ENCODE measurements around the gene CLRN1. TPM values are rescaled to one million over a fixed set of nuclear protein-coding genes. Genes with fewer than 3 reads are reported as not detected.

CLRN1 gene
- total RNA-seq, 2 experiments from 2014 or later, result not detected

DNA sequence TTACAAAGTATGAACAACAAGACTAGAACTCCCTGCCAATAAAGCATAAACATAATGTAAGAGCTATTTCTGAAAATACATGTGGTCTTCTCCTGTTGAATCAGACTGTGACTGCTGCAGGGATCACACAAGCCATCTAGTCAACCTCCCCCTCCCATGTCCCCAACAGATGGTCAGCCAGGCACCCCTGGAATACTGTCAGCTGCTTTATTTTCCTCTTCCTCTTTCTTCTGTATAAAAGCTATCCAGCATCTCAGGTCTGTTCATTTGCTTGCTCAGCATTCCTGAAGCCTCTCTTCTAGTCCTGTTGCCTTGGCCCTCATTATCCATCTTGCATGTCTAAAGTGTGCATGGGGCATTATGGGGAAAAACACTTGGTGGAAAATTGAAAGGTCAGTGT is 60.8 kb downstream of the CLRN1 start:
- DNase-seq, result no peak
- no peaks in the 10 kb centered on the region for H3K9me3 Mint-ChIP-seq (ENCODE audit: insufficient read depth)
- no peak for ATAC-seq
- H3K27me3 Mint-ChIP-seq (ENCODE audit: low read depth), result peaks cover 21% of the 10 kb centered on the region
- no peaks in the 10 kb centered on the region for H3K4me1 Mint-ChIP-seq (ENCODE audit: low read depth)
- ChIA-PET CTCF (no interaction called here), POLR2A (no interaction called here)
- H3K27ac Mint-ChIP-seq, result no peak overlapping the region
- H3K4me3 Mint-ChIP-seq, result no peak overlapping the region
- H3K36me3 Mint-ChIP-seq (ENCODE audit: low read depth), result no peaks in the 10 kb centered on the region

DNA sequence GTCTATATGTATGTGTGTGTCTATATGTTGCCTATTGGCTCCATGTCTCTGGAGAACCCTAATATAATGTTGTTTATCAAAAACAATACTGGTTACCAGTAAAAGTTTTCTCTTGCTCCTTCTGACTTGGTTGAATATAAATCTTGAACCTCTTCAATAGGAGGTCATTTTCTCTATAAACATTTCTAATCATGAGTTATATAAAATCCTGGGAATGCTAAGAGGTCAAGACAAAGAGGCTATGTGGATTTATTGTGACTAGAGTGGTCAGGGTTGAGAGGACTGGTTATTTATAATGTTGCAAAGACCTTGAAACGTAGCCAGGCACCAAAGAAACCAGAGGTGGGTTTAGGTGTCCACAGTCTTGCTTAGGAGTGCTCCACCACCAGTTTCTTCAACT is 66.1 kb downstream of the CLRN1 start:
- no peaks in the 10 kb centered on the region for H3K36me3 Mint-ChIP-seq (ENCODE audit: low read depth)
- H3K4me3 Mint-ChIP-seq, result no peak overlapping the region
- ATAC-seq, result no peak
- no peaks in the 10 kb centered on the region for H3K4me1 Mint-ChIP-seq (ENCODE audit: low read depth)
- no peaks in the 10 kb centered on the region for H3K9me3 Mint-ChIP-seq (ENCODE audit: insufficient read depth)
- ChIA-PET POLR2A (no interaction called here), CTCF (no interaction called here)
- no peak for DNase-seq
- H3K27ac Mint-ChIP-seq, result no peak overlapping the region
- H3K27me3 Mint-ChIP-seq (ENCODE audit: low read depth), result peaks cover 35% of the 10 kb centered on the region

DNA sequence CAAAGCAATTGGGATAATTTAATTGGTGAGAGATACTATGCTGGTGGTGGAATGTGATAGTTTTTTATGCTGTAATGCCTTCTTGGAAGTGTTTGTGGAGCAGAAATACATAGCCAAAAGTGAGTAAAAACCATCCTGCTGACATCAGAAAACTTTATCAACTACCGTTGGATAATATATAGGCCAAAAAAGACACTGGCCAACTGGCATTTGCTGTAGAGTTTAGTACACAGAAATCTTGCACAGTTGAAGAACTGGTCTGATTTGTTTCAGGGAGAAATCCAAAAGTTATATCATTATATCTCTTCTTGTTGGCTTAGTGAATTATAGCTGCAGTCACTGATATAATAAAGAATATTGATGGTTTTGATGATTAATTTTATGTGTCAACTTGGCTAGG is 66.8 kb downstream of the CLRN1 start:
- Mint-ChIP-seq H3K36me3 (ENCODE audit: low read depth) (no peaks in the 10 kb centered on the region), H3K27ac (no peak overlapping the region), H3K4me3 (no peak overlapping the region), H3K9me3 (ENCODE audit: insufficient read depth) (no peaks in the 10 kb centered on the region), H3K27me3 (ENCODE audit: low read depth) (peaks cover 32% of the 10 kb centered on the region), H3K4me1 (ENCODE audit: low read depth) (no peaks in the 10 kb centered on the region)
- DNase-seq (no peak), ATAC-seq (no peak)
- POLR2A ChIA-PET, result no interaction called here
- CTCF ChIA-PET, result no interaction called here

DNA sequence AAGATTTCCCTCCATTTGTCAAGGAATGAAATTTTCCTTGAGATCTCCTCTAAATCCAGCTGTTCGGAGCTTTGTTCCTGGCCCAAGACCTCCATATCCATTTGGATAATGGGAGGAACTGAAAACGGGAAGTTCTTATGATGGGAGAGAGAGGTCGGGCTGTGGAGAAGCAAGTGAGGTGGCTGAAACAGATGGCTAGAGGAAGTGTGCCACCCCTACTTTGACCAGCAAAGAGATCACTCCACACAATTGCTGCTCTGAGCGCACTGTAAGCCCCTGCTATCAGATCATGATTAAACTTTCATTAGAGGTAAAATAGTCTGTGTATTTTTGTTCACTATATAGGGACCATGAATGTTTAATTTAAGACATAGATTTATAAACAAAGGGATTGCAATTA is 67.2 kb downstream of the CLRN1 start, which contains the start of gene MINDY4B:
Gene MINDY4B, minus strand, starts transcription at position 101 of the 400 bp plus-strand sequence. Its CDS starts 0 bp downstream, at position 101.
- no peaks in the 10 kb centered on the region for H3K36me3 Mint-ChIP-seq (ENCODE audit: low read depth)
- no peaks in the 10 kb centered on the region for H3K4me1 Mint-ChIP-seq (ENCODE audit: low read depth)
- ATAC-seq (no peak), DNase-seq (no peak)
- POLR2A ChIA-PET, result no interaction called here
- CTCF ChIA-PET, result no interaction called here
- no peak within 1 kb of the TSS for H3K27ac Mint-ChIP-seq
- peaks cover 29% of the 10 kb centered on the region for H3K27me3 Mint-ChIP-seq (ENCODE audit: low read depth)
- H3K9me3 Mint-ChIP-seq (ENCODE audit: insufficient read depth), result no peaks in the 10 kb centered on the region
- no peak within 1 kb of the TSS for H3K4me3 Mint-ChIP-seq

GRCh38 chr3:150902988-150903387 is 69.5 kb downstream of the CLRN1 start:
- H3K27ac Mint-ChIP-seq, result no peak overlapping the region
- no peaks in the 10 kb centered on the region for H3K9me3 Mint-ChIP-seq (ENCODE audit: insufficient read depth)
- peaks cover 28% of the 10 kb centered on the region for H3K27me3 Mint-ChIP-seq (ENCODE audit: low read depth)
- no peaks in the 10 kb centered on the region for H3K36me3 Mint-ChIP-seq (ENCODE audit: low read depth)
- CTCF ChIA-PET, result no interaction called here
- no peak overlapping the region for H3K4me3 Mint-ChIP-seq
- ATAC-seq (no peak), DNase-seq (no peak)
- no peaks in the 10 kb centered on the region for H3K4me1 Mint-ChIP-seq (ENCODE audit: low read depth)
- POLR2A ChIA-PET, result no interaction called here

DNA sequence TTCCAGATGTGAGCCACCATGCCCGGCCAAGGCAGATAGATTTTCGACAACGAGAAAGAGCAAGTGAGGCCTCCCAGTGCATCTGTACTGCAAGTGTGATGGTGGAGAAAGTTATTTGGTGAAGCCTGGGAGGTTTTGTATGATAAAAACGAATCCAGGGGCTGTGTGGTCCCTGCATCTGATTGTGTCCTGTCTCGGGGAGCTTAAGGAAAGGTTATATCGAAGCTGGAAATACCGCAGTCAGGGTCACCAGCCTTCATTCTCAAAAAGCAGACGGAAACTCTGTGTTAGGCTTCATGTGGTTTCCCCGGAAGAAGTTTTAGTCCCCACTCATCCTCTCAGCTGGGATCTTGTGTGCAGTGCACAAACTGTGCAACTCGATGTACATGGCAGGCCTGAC is 70.7 kb downstream of the CLRN1 start:
- Mint-ChIP-seq H3K27me3 (ENCODE audit: low read depth) (peaks cover 21% of the 10 kb centered on the region), H3K4me1 (ENCODE audit: low read depth) (no peaks in the 10 kb centered on the region), H3K36me3 (ENCODE audit: low read depth) (no peaks in the 10 kb centered on the region), H3K9me3 (ENCODE audit: insufficient read depth) (no peaks in the 10 kb centered on the region), H3K4me3 (no peak overlapping the region), H3K27ac (no peak overlapping the region)
- no peak for DNase-seq
- POLR2A ChIA-PET, result no interaction called here
- CTCF ChIA-PET, result no interaction called here
- no peak for ATAC-seq

- ATAC-seq (no peak), DNase-seq (no peak)
- Mint-ChIP-seq H3K27me3 (ENCODE audit: low read depth) (peaks cover 18% of the 10 kb centered on the region), H3K4me1 (ENCODE audit: low read depth) (no peaks in the 10 kb centered on the region), H3K4me3 (no peak overlapping the region), H3K36me3 (ENCODE audit: low read depth) (no peaks in the 10 kb centered on the region), H3K9me3 (ENCODE audit: insufficient read depth) (no peaks in the 10 kb centered on the region), H3K27ac (no peak overlapping the region)
- ChIA-PET CTCF (no interaction called here), POLR2A (no interaction called here)
Observed at GRCh38 chr3:150899141-150899540, 73.4 kb downstream of the CLRN1 start.

- no peak overlapping the region for H3K27ac Mint-ChIP-seq
- no peaks in the 10 kb centered on the region for H3K4me1 Mint-ChIP-seq (ENCODE audit: low read depth)
- H3K9me3 Mint-ChIP-seq (ENCODE audit: insufficient read depth), result no peaks in the 10 kb centered on the region
- DNase-seq (no peak), ATAC-seq (no peak)
- ChIA-PET POLR2A (no interaction called here), CTCF (no interaction called here)
- H3K36me3 Mint-ChIP-seq (ENCODE audit: low read depth), result no peaks in the 10 kb centered on the region
- no peak overlapping the region for H3K4me3 Mint-ChIP-seq
- H3K27me3 Mint-ChIP-seq (ENCODE audit: low read depth), result peaks cover 15% of the 10 kb centered on the region
Observed at GRCh38 chr3:150898046-150898754, 74.3 kb downstream of the CLRN1 start.

GRCh38 chr3:150897592-150897991 is 74.9 kb downstream of the CLRN1 start:
- Mint-ChIP-seq H3K4me3 (no peak overlapping the region), H3K27me3 (ENCODE audit: low read depth) (peaks cover 13% of the 10 kb centered on the region), H3K27ac (no peak overlapping the region), H3K36me3 (ENCODE audit: low read depth) (no peaks in the 10 kb centered on the region), H3K9me3 (ENCODE audit: insufficient read depth) (no peaks in the 10 kb centered on the region), H3K4me1 (ENCODE audit: low read depth) (no peaks in the 10 kb centered on the region)
- ATAC-seq (no peak), DNase-seq (no peak)
- ChIA-PET CTCF (no interaction called here), POLR2A (no interaction called here)

- no peak for ATAC-seq
- ChIA-PET POLR2A (no interaction called here), CTCF (interaction anchor here (0.7 kb wide), 1 partner anchor 9 kb away, joined by 3 read pairs; no protein-coding TSS in a partner anchor)
- no peak for DNase-seq
- Mint-ChIP-seq H3K27me3 (ENCODE audit: low read depth) (peaks cover 9% of the 10 kb centered on the region), H3K4me1 (ENCODE audit: low read depth) (no peaks in the 10 kb centered on the region), H3K9me3 (ENCODE audit: insufficient read depth) (no peaks in the 10 kb centered on the region), H3K27ac (no peak overlapping the region), H3K4me3 (no peak overlapping the region), H3K36me3 (ENCODE audit: low read depth) (no peaks in the 10 kb centered on the region)
Observed at GRCh38 chr3:150890831-150891230, 81.7 kb downstream of the CLRN1 start.

DNA sequence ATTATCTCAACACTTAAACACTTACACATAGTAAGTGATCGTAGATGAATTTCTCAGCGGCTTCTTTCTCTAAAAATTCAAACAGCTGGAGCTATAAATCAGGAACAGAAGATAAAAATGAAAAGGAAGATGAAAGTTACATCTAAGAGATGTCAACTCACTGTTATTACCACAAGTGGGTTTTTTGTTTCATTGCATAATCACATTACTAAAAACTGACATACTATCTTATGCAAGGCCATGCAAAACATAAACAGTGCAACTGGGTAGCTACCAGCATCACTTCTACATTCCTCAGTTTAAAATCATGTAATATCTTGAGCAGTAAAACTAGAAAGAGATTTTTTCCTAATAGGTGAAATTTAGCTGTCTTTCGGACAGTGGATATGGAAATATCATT is 82.2 kb downstream of the CLRN1 start:
- ChIA-PET POLR2A (no interaction called here), CTCF (interaction anchor here (0.7 kb wide), 1 partner anchor 10 kb away, joined by 3 read pairs; no protein-coding TSS in a partner anchor)
- no peaks in the 10 kb centered on the region for H3K9me3 Mint-ChIP-seq (ENCODE audit: insufficient read depth)
- H3K4me3 Mint-ChIP-seq, result no peak overlapping the region
- H3K27ac Mint-ChIP-seq, result no peak overlapping the region
- ATAC-seq (no peak), DNase-seq (no peak)
- peaks cover 8% of the 10 kb centered on the region for H3K27me3 Mint-ChIP-seq (ENCODE audit: low read depth)
- H3K36me3 Mint-ChIP-seq (ENCODE audit: low read depth), result no peaks in the 10 kb centered on the region
- H3K4me1 Mint-ChIP-seq (ENCODE audit: low read depth), result no peaks in the 10 kb centered on the region

DNA sequence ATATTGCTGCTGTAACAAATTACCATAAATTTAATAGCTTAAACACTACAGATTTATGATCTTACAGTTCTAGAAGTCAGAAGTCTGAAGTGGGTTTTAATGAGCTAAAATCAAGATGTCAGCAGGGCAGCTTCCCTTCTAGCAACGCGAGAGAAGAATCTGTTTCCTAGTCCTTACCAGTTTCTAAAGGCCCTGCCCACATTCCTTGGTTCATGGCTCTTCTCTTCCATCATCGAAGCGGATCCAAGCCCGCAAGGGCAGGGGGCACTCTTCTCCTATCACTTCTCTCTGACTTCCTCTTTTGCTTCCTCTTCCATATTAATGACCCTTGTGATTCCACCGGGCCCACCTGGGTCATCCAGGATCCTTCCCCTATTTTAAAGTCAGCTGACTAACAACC is 83.4 kb downstream of the CLRN1 start:
- no peak for ATAC-seq
- POLR2A ChIA-PET, result no interaction called here

DNA sequence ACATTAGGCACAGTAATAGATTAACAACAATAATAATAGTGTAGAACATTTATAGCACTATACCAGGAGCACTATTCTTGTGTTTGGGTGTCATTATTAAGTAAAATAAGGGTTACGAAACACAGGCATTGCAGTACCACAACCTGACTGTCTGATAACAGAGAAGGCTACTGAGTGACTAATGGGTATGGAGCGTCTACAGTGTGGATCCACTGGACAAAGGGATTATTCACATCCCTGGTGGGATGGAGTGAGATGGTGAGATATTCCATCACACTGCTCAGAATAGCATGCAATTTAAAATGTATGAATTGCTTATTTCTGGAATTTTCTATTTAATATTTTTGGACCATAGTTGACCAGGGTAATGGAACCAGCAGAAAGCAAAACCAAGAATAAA is 85.5 kb downstream of the CLRN1 start:
- Mint-ChIP-seq H3K27ac (no peak overlapping the region), H3K27me3 (ENCODE audit: low read depth) (peaks cover 18% of the 10 kb centered on the region), H3K9me3 (ENCODE audit: insufficient read depth) (no peaks in the 10 kb centered on the region), H3K4me1 (ENCODE audit: low read depth) (no peaks in the 10 kb centered on the region), H3K4me3 (no peak overlapping the region), H3K36me3 (ENCODE audit: low read depth) (no peaks in the 10 kb centered on the region)
- DNase-seq, result no peak
- CTCF ChIA-PET, result no interaction called here
- ATAC-seq, result no peak
- POLR2A ChIA-PET, result no interaction called here

More for the DNA sequence above, 83.4 kb downstream of the CLRN1 start:
- peaks cover 8% of the 10 kb centered on the region for H3K27me3 Mint-ChIP-seq (ENCODE audit: low read depth)
- H3K4me1 Mint-ChIP-seq (ENCODE audit: low read depth), result no peaks in the 10 kb centered on the region
- H3K36me3 Mint-ChIP-seq (ENCODE audit: low read depth), result no peaks in the 10 kb centered on the region
- CTCF ChIA-PET, result no interaction called here
- H3K27ac Mint-ChIP-seq, result no peak overlapping the region
- no peak for DNase-seq
- no peaks in the 10 kb centered on the region for H3K9me3 Mint-ChIP-seq (ENCODE audit: insufficient read depth)
- H3K4me3 Mint-ChIP-seq, result no peak overlapping the region

Measured in activated CD8-positive, alpha-beta T cell treated with anti-CD3 and anti-CD28 coated beads, Interleukin-2, amount 10 ng/mL, durations not matched to agents 7 days and 5 days (primary cell).